HS-5 (cell line): ENCODE results near the gene PCDHB12.
"Not testable (repeated sequence)": the region's sequence is repeated elsewhere in the genome, so short reads cannot be mapped to it uniquely, and the experiment has no call there.

ENCODE experiments used
- DNase-seq: peaks from one replicate; pipeline ENCODE4 v3.0.0-alpha.2; 2012; ENCODE audit warnings: low read depth

Gene PCDHB12

DNA sequence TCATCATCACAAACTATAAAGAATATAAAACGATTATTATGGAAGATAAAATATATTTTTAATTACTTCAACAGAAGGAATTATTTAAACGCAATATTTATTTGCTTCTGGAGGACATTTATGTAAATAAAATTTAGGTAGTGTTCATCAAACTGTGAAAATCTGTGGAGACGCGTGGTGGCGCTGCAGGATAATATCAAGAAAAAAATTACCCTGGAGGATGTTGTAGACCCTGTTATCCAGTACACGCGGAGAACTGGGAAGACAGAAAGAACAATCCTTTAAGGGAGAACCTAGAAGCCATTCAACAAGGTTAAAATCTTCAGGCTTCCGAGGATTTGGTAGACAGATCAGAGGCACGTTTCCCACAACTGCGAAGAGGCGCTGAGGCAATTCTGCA lies at the start of gene PCDHB12:
Gene PCDHB12, plus strand, starts transcription at position 242 of the 400 bp plus-strand sequence. CDS start 189 bp downstream, outside the sequence.
- no peak for DNase-seq

DNA sequence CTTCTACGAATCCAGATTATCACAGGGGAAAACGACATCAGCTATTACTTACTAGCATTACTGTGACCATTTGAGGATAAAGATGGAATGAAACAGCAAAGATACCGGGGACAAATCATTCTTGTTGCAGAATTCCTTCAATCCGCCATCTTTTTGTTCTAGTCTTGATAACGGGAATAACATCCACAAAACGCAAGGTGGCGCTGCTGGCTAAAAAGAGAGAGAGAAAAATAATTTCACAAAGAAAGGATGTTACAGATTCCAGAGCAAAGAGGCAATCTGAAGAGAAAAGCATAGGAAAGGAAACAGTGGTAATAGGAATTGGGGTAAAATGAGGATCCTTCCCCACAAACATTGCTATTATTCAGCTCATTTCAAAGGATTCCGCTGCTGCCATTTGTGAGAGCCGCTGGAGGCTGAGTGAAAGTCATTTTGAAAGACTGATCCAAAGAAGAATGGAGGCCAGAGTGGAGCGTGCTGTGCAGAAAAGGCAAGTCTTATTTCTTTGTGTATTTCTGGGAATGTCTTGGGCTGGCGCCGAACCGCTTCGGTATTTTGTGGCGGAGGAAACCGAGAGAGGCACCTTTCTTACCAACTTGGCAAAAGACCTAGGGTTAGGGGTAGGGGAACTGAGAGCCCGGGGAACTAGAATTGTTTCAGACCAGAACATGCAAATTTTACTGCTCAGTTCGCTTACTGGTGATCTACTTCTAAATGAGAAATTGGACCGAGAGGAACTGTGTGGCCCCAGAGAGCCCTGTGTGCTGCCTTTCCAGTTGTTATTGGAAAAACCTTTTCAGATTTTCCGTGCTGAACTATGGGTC lies 35.9 kb upstream of the PCDHB12 start, which contains the start of gene PCDHB7:
Gene PCDHB7, plus strand, starts transcription at position 264 of the 824 bp plus-strand sequence. Its CDS starts 192 bp downstream, at position 456.
- no peak for DNase-seq

DNA sequence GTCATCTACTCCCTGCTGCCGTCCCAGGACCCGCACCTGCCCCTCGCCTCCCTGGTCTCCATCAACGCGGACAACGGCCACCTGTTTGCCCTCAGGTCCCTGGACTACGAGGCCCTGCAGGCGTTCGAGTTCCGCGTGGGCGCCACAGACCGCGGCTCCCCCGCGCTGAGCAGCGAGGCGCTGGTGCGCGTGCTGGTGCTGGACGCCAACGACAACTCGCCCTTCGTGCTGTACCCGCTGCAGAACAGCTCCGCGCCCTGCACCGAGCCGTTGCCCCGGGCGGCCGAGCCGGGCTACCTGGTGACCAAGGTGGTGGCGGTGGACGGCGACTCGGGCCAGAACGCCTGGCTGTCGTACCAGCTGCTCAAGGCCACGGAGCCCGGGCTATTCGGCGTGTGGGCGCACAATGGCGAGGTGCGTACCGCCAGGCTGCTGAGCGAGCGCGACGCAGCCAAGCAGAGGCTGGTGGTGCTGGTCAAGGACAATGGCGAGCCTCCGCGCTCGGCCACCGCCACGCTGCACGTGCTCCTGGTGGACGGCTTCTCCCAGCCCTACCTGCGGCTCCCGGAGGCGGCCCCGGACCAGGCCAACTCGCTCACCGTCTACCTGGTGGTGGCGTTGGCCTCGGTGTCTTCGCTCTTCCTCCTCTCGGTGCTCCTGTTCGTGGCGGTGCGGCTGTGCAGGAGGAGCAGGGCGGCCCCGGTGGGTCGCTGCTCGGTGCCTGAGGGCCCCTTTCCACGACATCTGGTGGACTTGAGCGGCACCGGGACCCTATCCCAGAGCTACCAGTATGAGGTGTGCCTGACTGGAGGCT lies 34.0 kb upstream of the PCDHB12 start:
- DNase-seq: not testable (repeated sequence)

DNA sequence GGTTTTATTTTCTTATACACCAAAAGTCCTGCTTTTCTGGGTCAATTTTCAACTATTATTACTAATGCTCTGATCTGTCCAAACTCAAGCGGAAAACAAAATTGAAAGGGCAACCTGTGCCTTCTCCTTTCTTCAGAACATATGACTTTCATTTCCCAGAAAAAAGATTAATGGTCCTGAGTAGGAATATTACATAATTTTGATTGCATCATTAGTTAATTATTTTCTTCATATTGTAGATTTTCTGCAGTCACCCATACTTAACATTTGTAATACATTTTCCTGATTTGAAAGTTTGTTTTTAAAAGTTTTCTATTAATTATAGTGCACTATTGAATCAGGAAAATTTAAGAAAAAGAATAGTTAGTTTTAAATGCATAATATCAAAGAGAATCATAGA lies 32.6 kb upstream of the PCDHB12 start:
- DNase-seq: no peak

DNA sequence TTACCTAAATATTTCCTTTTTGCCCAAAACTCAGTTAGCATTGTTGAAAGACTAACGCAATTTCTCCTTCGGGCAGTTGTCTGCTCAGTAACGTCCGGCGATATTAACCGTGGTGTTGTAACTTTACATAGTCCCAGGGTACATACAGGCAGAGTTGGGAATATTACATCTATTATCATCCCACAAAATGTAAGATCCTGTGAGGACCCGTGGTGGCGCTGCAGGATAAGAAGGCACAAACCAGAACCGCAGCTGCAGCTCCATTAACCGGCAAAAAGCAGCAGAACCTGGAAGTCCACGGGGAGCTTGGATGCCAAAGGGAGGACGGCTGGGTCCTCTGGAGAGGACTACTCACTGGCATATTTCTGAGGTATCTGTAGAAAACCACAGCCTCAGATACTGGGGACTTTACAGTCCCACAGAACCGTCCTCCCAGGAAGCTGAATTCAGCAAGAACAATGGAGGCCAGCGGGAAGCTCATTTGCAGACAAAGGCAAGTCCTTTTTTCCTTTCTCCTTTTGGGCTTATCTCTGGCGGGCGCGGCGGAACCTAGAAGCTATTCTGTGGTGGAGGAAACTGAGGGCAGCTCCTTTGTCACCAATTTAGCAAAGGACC lies 30.8 kb upstream of the PCDHB12 start, which contains the start of gene PCDHB8:
Gene PCDHB8, plus strand, starts transcription at position 214 of the 615 bp plus-strand sequence. Its CDS starts 245 bp downstream, at position 459.
- not testable (repeated sequence) for DNase-seq

DNA sequence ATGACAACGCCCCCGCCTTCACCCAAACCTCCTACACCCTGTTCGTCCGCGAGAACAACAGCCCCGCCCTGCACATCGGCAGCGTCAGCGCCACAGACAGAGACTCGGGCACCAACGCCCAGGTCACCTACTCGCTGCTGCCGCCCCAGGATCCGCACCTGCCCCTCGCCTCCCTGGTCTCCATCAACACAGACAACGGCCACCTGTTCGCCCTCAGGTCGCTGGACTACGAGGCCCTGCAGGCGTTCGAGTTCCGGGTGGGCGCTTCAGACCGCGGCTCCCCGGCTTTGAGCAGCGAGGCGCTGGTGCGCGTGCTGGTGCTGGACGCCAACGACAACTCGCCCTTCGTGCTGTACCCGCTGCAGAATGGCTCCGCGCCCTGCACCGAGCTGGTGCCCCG lies 29.1 kb upstream of the PCDHB12 start:
- DNase-seq: not testable (repeated sequence)

DNA sequence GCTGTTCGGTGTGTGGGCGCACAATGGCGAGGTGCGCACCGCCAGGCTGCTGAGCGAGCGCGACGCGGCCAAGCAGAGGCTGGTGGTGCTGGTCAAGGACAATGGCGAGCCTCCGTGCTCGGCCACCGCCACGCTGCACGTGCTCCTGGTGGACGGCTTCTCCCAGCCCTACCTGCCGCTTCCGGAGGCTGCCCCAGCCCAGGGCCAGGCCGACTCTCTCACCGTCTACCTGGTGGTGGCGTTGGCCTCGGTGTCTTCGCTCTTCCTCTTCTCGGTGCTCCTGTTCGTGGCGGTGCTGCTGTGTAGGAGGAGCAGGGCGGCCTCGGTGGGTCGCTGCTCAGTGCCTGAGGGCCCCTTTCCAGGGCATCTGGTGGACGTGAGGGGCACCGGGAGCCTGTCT lies 28.6 kb upstream of the PCDHB12 start:
- not testable (repeated sequence) for DNase-seq

DNA sequence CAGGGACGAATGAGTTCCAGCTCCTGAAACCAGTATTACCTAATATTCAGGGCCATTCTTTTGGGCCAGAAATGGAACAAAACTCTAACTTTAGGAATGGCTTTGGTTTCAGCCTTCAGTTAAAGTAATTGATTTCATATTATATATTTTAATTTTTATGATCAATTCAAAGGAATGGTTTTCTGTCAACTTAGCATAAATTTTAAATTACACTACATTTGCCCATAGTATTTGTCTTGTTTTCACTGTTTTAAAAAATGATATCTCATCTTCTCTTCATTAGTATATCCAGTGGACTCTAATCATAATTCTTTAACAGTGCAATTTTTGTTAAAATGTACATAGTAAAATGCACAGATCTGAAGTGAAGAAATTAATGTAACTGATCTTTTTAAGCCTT lies 28.2 kb upstream of the PCDHB12 start:
- DNase-seq: no peak

DNA sequence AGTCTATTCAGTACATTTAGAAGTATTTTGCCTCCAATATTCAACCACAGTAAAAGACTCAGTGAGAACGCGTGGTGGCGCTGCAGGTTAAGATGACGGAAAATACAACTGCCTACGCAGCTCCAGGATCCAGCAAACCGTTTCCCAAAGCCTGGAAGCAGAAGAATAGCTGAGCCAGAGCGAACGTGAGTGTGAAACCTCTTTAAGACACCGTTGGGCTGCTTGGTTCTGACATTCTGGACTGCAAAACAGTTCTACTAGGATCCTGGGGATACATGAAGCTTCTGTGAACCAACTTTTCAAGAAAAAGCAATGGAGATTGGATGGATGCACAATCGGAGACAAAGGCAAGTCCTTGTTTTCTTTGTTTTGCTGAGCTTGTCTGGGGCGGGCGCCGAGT lies 26.3 kb upstream of the PCDHB12 start, which contains the start of gene PCDHB16:
Gene PCDHB16, plus strand, starts transcription at position 140 of the 400 bp plus-strand sequence. Its CDS starts 173 bp downstream, at position 313.
- DNase-seq: no peak

DNA sequence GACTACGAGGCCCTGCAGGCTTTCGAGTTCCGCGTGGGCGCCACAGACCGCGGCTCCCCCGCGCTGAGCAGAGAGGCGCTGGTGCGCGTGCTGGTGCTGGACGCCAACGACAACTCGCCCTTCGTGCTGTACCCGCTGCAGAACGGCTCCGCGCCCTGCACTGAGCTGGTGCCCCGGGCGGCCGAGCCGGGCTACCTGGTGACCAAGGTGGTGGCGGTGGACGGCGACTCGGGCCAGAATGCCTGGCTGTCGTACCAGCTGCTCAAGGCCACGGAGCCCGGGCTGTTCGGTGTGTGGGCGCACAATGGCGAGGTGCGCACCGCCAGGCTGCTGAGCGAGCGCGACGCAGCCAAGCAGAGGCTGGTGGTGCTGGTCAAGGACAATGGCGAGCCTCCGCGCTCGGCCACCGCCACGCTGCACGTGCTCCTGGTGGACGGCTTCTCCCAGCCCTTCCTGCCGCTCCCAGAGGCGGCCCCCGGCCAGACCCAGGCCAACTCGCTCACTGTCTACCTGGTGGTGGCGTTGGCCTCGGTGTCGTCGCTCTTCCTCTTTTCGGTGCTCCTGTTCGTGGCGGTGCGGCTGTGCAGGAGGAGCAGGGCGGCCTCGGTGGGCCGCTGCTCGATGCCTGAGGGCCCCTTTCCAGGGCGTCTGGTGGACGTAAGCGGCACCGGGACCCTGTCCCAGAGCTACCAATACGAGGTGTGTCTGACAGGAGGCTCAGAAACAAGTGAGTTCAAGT lies 24.2 kb upstream of the PCDHB12 start:
- DNase-seq: not testable (repeated sequence)

DNA sequence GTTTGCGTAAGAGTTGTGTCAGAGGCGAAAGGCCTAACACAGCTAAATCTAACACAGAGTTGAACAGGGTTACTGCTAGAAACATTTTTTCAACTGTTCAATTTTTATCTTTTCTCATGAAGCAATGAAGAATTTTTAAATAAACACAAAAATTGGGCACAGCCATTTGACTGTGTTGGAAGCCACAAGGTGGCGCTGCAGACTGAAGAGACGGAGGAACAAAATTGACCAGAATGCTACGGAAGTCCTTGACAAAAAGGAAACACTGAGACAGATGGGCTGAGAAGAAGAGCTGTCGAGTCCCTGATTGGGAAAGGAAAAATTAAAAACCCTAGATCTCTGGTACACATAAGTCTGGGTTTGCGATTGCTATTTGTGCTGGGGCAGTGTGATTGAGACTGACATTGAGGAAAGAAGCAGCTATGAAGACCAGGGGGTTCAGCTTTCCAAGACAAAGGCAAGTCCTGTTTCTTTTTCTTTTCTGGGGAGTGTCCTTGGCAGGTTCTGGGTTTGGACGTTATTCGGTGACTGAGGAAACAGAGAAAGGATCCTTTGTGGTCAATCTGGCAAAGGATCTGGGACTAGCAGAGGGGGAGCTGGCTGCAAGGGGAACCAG lies 21.5 kb upstream of the PCDHB12 start, which contains the start of gene PCDHB9:
Gene PCDHB9, plus strand, starts transcription at position 265 of the 616 bp plus-strand sequence. Its CDS starts 158 bp downstream, at position 423.
- DNase-seq: no peak

DNA sequence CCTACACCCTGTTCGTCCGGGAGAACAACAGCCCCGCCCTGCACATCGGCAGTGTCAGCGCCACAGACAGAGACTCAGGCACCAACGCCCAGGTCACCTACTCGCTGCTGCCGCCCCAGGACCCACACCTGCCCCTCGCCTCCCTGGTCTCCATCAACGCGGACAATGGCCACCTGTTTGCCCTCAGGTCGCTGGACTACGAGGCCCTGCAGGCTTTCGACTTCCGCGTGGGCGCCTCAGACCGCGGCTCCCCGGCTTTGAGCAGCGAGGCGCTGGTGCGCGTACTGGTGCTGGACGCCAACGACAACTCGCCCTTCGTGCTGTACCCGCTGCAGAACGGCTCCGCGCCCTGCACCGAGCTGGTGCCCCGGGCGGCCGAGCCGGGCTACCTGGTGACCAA lies 19.8 kb upstream of the PCDHB12 start:
- DNase-seq: not testable (repeated sequence)

DNA sequence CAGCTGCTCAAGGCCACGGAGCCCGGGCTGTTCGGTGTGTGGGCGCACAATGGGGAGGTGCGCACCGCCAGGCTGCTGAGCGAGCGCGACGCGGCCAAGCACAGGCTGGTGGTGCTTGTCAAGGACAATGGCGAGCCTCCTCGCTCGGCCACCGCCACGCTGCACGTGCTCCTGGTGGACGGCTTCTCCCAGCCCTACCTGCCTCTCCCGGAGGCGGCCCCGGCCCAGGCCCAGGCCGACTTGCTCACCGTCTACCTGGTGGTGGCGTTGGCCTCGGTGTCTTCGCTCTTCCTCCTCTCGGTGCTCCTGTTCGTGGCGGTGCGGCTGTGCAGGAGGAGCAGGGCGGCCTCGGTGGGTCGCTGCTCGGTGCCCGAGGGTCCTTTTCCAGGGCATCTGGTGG lies 19.4 kb upstream of the PCDHB12 start:
- DNase-seq: not testable (repeated sequence)

DNA sequence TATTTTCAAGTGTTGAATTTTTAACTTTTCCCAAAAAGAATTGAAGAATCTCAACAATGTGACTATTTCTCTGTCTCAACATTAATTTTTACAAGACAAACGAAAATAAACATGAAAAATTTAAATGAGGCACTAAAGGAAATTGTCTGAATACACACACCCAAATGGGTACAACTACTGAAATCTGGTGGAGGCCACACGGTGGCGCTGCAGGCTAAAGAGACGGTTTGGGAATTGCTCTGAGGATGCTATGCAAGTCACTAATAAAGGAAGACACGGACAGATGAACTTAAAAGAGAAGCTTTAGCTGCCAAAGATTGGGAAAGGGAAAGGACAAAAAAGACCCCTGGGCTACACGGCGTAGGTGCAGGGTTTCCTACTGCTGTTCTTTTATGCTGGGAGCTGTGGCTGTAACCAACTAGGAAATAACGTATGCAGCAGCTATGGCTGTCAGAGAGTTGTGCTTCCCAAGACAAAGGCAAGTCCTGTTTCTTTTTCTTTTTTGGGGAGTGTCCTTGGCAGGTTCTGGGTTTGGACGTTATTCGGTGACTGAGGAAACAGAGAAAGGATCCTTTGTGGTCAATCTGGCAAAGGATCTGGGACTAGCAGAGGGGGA lies 16.3 kb upstream of the PCDHB12 start, which contains the start of gene PCDHB10:
Gene PCDHB10, plus strand, starts transcription at position 244 of the 616 bp plus-strand sequence. Its CDS starts 200 bp downstream, at position 444.
- no peak for DNase-seq

DNA sequence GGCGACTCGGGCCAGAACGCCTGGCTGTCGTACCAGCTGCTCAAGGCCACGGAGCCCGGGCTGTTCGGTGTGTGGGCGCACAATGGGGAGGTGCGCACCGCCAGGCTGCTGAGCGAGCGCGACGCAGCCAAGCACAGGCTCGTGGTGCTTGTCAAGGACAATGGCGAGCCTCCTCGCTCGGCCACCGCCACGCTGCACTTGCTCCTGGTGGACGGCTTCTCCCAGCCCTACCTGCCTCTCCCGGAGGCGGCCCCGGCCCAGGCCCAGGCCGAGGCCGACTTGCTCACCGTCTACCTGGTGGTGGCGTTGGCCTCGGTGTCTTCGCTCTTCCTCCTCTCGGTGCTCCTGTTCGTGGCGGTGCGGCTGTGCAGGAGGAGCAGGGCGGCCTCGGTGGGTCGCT lies 14.2 kb upstream of the PCDHB12 start:
- not testable (repeated sequence) for DNase-seq

DNA sequence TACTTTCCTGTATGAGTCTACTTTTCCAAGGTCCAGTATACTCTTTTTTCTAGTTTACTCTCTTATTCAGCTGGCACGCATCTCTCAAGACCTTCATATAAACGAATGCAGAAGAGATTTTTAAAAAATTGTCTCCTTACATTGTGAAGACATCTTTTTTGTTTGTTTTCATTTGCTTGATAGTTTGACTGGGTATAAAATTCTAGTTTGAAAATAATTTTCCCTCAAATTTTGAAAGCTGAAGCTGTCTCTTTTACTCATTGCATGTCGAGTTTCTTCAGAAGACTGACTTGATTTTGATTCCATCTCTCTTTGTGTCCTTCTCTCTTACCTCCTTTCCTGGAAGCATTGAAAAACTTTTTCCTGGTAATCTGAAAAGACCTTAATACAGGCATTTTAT lies 12.2 kb upstream of the PCDHB12 start:
- DNase-seq: no peak

DNA sequence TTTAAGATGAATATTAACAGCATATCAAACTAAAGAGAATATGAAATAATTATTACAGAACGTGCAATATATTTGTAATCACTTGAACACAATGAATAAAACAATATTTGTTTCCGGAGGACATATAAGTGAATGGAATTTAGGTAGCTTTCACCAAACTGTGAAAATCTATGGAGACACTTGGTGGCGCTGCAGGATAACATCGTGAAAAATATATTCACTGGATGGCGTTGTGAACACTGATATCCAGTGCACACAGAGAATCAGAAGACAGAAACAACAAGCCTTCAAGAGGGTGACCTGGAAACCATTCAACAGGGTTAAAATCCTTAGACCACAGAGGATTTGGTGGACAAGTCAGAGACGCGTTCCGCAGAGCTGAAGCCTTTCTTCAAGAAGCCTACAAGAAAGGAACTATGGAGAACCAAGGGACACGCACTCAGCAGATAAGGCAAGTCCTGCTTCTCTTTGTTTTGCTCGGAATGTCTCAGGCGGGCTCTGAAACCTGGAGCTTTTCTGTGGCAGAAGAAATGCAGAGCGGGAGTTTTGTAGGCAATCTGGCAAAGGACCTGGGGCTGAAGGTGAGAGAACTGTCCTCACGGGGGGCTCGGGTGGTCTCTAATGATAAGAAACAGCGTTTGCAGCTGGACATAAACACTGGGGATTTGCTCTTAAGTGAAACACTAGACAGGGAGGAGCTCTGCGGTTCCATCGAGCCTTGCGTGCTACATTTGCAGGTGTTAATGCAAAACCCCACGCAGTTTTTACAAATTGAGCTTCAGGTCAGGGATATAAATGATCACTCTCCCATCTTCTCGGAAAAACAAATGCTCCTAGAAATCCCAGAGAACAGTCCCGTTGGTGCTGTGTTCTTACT lies 8.9 kb upstream of the PCDHB12 start, which contains the start of gene PCDHB11:
Gene PCDHB11, plus strand, starts transcription at position 269 of the 877 bp plus-strand sequence. Its CDS starts 148 bp downstream, at position 417.
- DNase-seq: no peak

DNA sequence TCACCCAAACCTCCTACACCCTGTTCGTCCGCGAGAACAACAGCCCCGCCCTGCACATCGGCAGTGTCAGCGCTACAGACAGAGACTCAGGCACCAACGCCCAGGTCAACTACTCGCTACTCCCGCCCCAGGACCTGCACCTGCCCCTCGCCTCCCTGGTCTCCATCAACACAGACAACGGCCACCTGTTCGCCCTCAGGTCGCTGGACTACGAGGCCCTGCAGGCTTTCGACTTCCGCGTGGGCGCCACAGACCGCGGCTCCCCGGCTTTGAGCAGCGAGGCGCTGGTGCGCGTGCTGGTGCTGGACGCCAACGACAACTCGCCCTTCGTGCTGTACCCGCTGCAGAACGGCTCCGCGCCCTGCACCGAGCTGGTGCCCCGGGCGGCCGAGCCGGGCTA lies 7.4 kb upstream of the PCDHB12 start:
- not testable (repeated sequence) for DNase-seq

DNA sequence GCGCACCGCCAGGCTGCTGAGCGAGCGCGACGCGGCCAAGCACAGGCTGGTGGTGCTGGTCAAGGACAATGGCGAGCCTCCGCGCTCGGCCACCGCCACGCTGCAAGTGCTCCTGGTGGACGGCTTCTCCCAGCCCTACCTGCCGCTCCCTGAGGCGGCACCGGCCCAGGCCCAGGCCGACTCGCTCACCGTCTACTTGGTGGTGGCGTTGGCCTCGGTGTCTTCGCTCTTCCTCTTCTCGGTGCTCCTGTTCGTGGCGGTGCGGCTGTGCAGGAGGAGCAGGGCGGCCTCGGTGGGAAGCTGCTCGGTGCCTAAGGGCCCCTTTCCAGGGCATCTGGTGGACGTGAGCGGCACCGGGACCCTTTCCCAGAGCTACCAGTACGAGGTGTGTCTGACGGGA lies 6.9 kb upstream of the PCDHB12 start:
- not testable (repeated sequence) for DNase-seq
